Transverse colon (tissue), 4 donors: Measurements from ENCODE around the gene ATP1A3. TPM values are rescaled to one million over a fixed set of nuclear protein-coding genes. Genes with fewer than 3 reads are reported as not detected.
A peak's percentile ranks its signal among the peaks of the same experiment; 100 is the strongest.

Experiments
- DNase-seq: peaks from one replicate; pipeline ENCODE4 v3.0.0-alpha.2; 2019
- H3K27ac ChIP-seq, 4 donors: fragments of 200-600 bp; sonication (generic); 2 replicates each; pipeline ENCODE4 v1.5.1; 2016 to 2018; ENCODE audit warnings: inconsistent platforms in 4 of 4
- H3K27me3 ChIP-seq: fragments of 200-600 bp; sonication (generic); 2 replicates; pipeline ENCODE4 v1.5.1; 2017; ENCODE audit warnings: inconsistent platforms
- H3K36me3 ChIP-seq, 4 donors: fragments of 200-600 bp; sonication (generic); 2 replicates each; pipeline ENCODE4 v1.5.1; 2017 to 2019; ENCODE audit warnings: inconsistent platforms in 4 of 4
- H3K4me1 ChIP-seq, 4 donors: fragments of 200-600 bp; sonication (generic); 2 replicates each; pipeline ENCODE4 v1.5.1; 2017 to 2020; ENCODE audit warnings: inconsistent platforms in 4 of 4
- H3K4me3 ChIP-seq, 4 donors: fragments of 200-600 bp; sonication (generic); 1 replicate in 1 of 4; 2 replicates in 3 of 4; pipeline versions ENCODE4 v1.5.1 to v1.6.1; 2017 to 2019; ENCODE audit warnings: inconsistent platforms in 4 of 4
- H3K9me3 ChIP-seq, 2 donors: fragments of 200-600 bp; sonication (generic); 2 replicates each; pipeline ENCODE4 v1.5.1; 2017 to 2019; ENCODE audit warnings: inconsistent platforms in 2 of 2
- EP300 ChIP-seq: sonication (generic); formaldehyde crosslinking; IDR thresholded peaks from one replicate; pipeline ENCODE4 v1.6.1; 2017; ENCODE audit warnings: antibody characterized with exemption, low read depth
- POLR2A ChIP-seq: fragments of 450-650 bp; IDR thresholded peaks from one replicate; pipeline ENCODE4 v1.6.1; 2016; ENCODE audit warnings: antibody characterized with exemption, mild to moderate bottlenecking, moderate library complexity
- POLR2AphosphoS5 ChIP-seq, 3 donors: sonication (generic); formaldehyde crosslinking; IDR thresholded peaks; one replicate each; pipeline ENCODE4 v1.6.1; 2016; ENCODE audit warnings: antibody characterized with exemption in 3 of 3
- WGBS, 2 donors: methylation state at CpG; one replicate each; pipeline ENCODE4 v1.1.5; 2018; ENCODE audit warnings: low coverage in 1 of 2; 5-methylcytosine and 5-hydroxymethylcytosine counted together
- in situ Hi-C, 4 donors: fragments of 200-750 bp; cut with MboI; loops; one replicate each; pipeline versions ENCODE4 v1.15.0 to v1.15.1; 2017; ENCODE audit warnings: low sequenced_read_pairs in 3 of 4, low pct_ligation_motif_present in 1 of 4, low pct_unique_long_range_greater_than_20kb in 1 of 4
- intact Hi-C: fragments of 100-400 bp; cut with DNase I; formaldehyde crosslinking; loops from one replicate; pipeline ENCODE4 v1.15.1; 2023; ENCODE audit warnings: low total_unique reads
- total RNA-seq, 4 donors: library from RNA; depleted of rRNA; stranded (reverse); fragments of >200 nt; gene quantifications; one replicate each; pipeline ENCODE4 v1.1.0, GENCODE V29; 2016
- TF ChIP-seq, protein P1 (sequence below), 5 experiments: fragments of 200-600 bp in 3 of 5; fragments of 450-650 bp in 2 of 5; sonication (generic) in 3 of 5; IDR thresholded peaks; 1 replicate in 2 of 5; 2 replicates in 3 of 5; pipeline ENCODE4 v1.5.1; 2016 to 2017; ENCODE audit warnings: antibody characterized with exemption in 5 of 5, inconsistent platforms in 3 of 5, mild to moderate bottlenecking in 2 of 5, moderate library complexity in 1 of 5

The ATP1A3 gene
- total RNA-seq, 4 donors from 2014 or later, result 0.20 to 1.1 (median 1.1) TPM; not detected in 1

DNA sequence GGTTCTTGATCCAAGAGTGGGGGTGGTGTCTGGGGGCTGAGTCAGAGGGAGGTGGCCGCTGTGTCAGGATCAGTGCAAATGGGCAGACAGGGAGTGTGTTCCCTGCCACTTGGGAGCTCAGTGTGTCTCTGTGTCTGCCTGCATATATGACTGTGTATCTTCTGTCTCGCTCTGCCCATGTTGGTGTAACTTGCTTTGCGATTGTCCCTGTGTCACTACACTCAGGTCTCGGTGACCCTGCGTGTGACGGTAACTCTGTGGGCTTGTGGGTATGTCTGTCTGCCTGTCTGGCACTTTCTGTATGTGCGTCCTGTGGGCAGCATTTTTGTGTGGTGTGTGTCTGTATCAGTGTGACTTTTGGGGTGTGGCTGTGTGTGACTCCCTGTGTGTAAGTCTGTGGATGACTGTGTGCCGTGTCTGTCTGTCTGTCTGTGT, 57.6 kb downstream of the ATP1A3 start:
- H3K4me3 ChIP-seq, result no peak overlapping the region
- H3K36me3 ChIP-seq, result no peaks in the 10 kb centered on the region
- no peak for TF ChIP-seq POLR2AphosphoS5 (IDR thresholded peaks at IDR 0.05)
- TF ChIP-seq, protein P1, sequence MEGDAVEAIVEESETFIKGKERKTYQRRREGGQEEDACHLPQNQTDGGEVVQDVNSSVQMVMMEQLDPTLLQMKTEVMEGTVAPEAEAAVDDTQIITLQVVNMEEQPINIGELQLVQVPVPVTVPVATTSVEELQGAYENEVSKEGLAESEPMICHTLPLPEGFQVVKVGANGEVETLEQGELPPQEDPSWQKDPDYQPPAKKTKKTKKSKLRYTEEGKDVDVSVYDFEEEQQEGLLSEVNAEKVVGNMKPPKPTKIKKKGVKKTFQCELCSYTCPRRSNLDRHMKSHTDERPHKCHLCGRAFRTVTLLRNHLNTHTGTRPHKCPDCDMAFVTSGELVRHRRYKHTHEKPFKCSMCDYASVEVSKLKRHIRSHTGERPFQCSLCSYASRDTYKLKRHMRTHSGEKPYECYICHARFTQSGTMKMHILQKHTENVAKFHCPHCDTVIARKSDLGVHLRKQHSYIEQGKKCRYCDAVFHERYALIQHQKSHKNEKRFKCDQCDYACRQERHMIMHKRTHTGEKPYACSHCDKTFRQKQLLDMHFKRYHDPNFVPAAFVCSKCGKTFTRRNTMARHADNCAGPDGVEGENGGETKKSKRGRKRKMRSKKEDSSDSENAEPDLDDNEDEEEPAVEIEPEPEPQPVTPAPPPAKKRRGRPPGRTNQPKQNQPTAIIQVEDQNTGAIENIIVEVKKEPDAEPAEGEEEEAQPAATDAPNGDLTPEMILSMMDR (IDR thresholded peaks at IDR 0.05), result no peak
- no peak for TF ChIP-seq EP300
- no peak for TF ChIP-seq POLR2A
- H3K9me3 ChIP-seq, result no peaks in the 10 kb centered on the region
- no peak overlapping the region for H3K27ac ChIP-seq
- DNase-seq, result no peak
- H3K27me3 ChIP-seq, result peaks cover 63% of the 10 kb centered on the region
- intact Hi-C loops, result no loop called here
- in situ Hi-C loops, result no loop called here
- WGBS, 2 donors, result 76% methylated on average over 8 of the region's 8 CpGs; no CpG with 5 or more reads in 1 of the 2 donors
- peaks cover 6 to 31% (median 21%) of the 10 kb centered on the region in 4 donors for H3K4me1 ChIP-seq

DNA sequence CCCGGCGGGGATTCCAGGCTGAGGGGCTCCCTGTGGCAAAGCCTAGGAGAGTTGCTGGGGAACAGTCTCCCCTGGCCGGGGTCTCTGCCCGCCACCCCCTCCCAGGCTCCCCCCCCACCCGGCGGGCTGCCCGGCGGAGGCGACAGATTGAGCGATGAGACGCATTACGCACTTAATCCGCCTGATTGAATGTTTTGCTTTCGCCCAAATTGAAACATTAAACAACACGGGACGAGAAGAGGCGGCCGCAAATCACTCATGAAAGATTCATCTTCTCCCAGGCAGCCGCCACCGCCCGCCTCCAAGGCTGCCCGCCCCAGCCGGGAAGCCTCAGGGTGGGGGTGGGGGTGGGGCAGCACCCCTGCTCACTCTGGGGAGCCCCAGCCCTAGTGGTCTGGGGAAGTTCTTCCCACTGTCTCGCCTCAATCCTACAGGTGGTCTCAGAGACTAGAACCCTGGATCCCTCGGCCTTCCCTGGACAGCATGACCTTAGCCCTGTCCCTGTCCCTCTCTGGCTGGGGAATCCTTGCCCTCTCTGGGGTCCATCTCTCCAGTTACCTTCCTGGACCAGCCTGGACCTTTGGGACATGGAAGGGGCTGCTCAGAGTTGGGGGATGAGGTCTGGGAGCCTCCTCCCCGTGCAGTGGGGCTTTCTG, 58.1 kb downstream of the ATP1A3 start:
- Histone ChIP-seq H3K9me3 (no peaks in the 10 kb centered on the region), H3K36me3 (no peaks in the 10 kb centered on the region), H3K27ac (no peak overlapping the region), H3K4me3 (no peak overlapping the region), H3K27me3 (peaks cover 63% of the 10 kb centered on the region), H3K4me1 (peaks cover 1 to 26% (median 17%) of the 10 kb centered on the region in 4 donors)
- DNase-seq, result no peak
- WGBS, 2 donors, result 29% methylated on average over 21 of the region's 26 CpGs; no CpG with 5 or more reads in 1 of the 2 donors
- intact Hi-C loops (no loop called here), in situ Hi-C loops (no loop called here)
- TF ChIP-seq, protein P1 (IDR thresholded peaks at IDR 0.05), result no peak
- TF ChIP-seq EP300 (no peak), POLR2AphosphoS5 (IDR thresholded peaks at IDR 0.05) (no peak), POLR2A (no peak)

DNA sequence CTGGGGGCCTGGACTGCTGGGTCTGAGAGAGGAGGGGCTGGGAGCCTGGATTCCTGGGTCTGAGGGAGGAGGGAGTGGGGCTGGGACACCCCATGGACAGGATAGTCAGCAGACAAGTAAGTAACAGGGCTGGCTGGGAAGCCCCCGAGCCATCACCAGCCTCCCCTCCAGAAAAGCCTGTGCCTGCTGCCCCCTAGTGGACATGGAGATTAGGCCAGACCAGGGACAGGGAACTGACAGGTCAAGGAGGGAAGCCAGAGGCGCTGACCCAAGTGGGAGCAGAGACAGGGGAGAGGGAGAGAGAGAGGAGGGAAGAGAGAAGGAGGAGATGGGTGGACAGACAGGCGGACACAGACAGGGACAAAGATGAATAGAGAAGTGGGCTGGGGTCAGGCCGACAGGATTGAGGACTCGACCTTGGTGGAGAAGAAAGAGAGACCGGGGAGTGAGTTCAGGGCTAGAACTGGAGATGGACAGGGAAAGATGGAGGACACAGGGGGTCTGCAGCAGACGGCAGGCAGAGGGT, 59.1 kb downstream of the ATP1A3 start:
- H3K27me3 ChIP-seq, result peaks cover 63% of the 10 kb centered on the region
- H3K27ac ChIP-seq, result no peak overlapping the region
- WGBS, 2 donors, result 32% methylated on average over 7 of the region's 7 CpGs; no CpG with 5 or more reads in 1 of the 2 donors
- TF ChIP-seq POLR2AphosphoS5 (IDR thresholded peaks at IDR 0.05), result no peak
- TF ChIP-seq, protein P1 (IDR thresholded peaks at IDR 0.05), result peak; percentile 73 to 93 (median 87)
- peak; percentile 79 for DNase-seq
- in situ Hi-C loops, result no loop called here
- H3K4me3 ChIP-seq, result no peak overlapping the region
- no peaks in the 10 kb centered on the region for H3K36me3 ChIP-seq
- H3K4me1 ChIP-seq, result peaks cover 0 to 16% (median 7%) of the 10 kb centered on the region in 4 donors
- intact Hi-C loops, result no loop called here
- no peaks in the 10 kb centered on the region for H3K9me3 ChIP-seq

DNA sequence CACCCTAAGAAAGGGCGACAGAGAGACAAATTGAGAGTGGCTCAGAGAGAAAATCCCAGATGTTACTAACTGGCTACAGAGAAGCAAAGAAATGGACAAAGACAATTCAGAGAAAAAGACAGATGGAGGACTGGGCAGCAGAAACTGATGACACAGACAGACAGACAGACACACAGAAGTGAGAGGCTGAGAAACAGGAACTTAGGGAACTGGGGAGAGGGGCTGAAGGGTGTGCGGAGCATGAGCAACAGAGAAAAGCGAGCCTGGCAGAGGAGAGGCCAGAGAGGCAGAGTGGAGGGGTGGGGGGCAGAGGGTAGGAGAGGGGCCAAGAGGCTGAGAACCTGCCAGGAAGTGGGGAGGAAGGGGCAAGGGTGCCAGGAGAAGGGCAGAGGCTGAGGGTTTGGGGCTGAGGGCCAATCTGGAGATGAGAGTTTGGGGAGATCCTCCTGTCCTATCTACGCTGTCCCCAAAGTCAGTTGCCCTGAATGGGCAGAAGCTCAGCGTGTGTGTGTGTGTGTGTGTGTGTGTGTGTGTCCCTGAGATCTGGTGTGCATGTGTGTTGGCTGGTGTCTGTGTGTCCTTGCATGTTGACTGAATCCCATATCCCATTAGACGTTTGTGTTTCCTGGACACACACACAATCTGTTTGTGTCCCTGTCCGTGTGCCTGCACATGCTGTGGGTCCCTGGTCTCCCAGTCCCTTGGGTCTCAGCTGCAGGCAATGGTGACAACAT, 60.2 kb downstream of the ATP1A3 start:
- Histone ChIP-seq H3K36me3 (no peaks in the 10 kb centered on the region), H3K27ac (no peak overlapping the region), H3K27me3 (peaks cover 68% of the 10 kb centered on the region), H3K4me3 (no peak overlapping the region), H3K4me1 (peaks cover 0 to 21% (median 12%) of the 10 kb centered on the region in 4 donors), H3K9me3 (no peaks in the 10 kb centered on the region)
- DNase-seq, result no peak
- 33 to 64% methylated on average over 1 to 6 of the region's 7 CpGs for WGBS, 2 donors
- intact Hi-C loops (no loop called here), in situ Hi-C loops (no loop called here)
- no peak for TF ChIP-seq POLR2A
